Measurements from ENCODE around the gene GGCT. TPM values are rescaled to one million over a fixed set of nuclear protein-coding genes. Genes with fewer than 3 reads are reported as not detected.

Gene GGCT
- total and polyA plus RNA-seq, 2 of the 8 experiments (the other 6 are each of a cell fraction or from before 2014, with no cell fraction given): 50.0 to 129 TPM

DNA sequence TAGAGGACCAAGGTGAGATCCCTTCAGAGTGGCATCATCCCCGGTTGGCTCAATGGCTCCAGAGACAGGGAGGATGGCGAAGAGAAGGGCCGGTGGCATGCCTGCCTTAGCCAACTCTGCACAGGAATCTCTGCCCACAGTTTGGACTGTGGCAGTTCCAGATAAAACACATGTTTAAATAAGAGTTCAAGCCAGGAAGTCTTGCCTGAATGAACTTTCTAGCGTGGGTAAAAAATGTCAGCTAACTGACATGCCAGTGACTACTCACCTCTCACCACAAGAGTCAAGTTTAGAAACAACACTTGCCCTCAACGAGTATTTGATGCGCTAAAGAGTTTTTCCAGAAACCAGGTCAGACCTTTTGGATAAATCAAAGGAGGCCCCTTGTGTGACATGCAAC, 29.0 kb downstream of the GGCT start:
- Histone ChIP-seq H3K4me1 (replicated peaks in 1 of 4; ENCODE audit: control insufficient read depth in 3 of 4, insufficient read depth in 4 of 4, low read length in 3 of 4) (peaks cover 2 to 5% (median 4%) of the 10 kb centered on the region in 4 experiments; a peak in 4 of 7 replicates), H2BK15ac (ENCODE audit: low read length) (no peak overlapping the region), H4K5ac (ENCODE audit: insufficient read length, low read depth, low read length) (no peak overlapping the region), H3K36me3 (ENCODE audit: control insufficient read depth in 2 of 4, insufficient read depth in 4 of 4, low read length in 3 of 4) (no peaks in the 10 kb centered on the region), H2BK5ac (ENCODE audit: low read depth, low read length) (no peak overlapping the region), H3K79me2 (ENCODE audit: control insufficient read depth in 1 of 2, insufficient read depth in 2 of 2, low read length in 2 of 2) (no peaks in the 10 kb centered on the region), H3K9me3 (ENCODE audit: insufficient read depth in 2 of 2, low read depth in 1 of 2, low read length in 1 of 2) (no peaks in the 10 kb centered on the region), H2BK20ac (ENCODE audit: low read length) (no peak overlapping the region), H3K79me1 (ENCODE audit: low read depth, low read length) (no peaks in the 10 kb centered on the region; the same call in 1 of the 2 replicates), H3K23ac (ENCODE audit: insufficient read length) (no peak overlapping the region), H3K14ac (ENCODE audit: insufficient read length) (no peak overlapping the region), H2AK5ac (ENCODE audit: low read depth, low read length) (no peak overlapping the region), H3K27ac (ENCODE audit: low read depth, low read length) (no peak overlapping the region), H4K20me1 (replicated peaks in 1 of 2; ENCODE audit: control insufficient read depth in 1 of 2, insufficient read depth in 2 of 2, low read length in 2 of 2) (no peaks in the 10 kb centered on the region), H3K18ac (ENCODE audit: extremely low read depth, low read length) (no peak overlapping the region), H3K4me3 (ENCODE audit: extremely low read depth in 1 of 4, insufficient read depth in 2 of 4, low read depth in 3 of 4, low read length in 4 of 4) (no peak overlapping the region), H2AFZ (ENCODE audit: low read length) (no peak overlapping the region), H3K27me3 (replicated peaks in 1 of 4; ENCODE audit: control insufficient read depth in 3 of 4, extremely low read depth in 1 of 4, insufficient read depth in 3 of 4, low read length in 3 of 4) (peaks cover 0 to 7% (median 3%) of the 10 kb centered on the region in 4 experiments; a peak in 4 of 7 replicates), H4K91ac (replicated peaks; ENCODE audit: insufficient read length, low read length) (no peak overlapping the region), H2BK12ac (ENCODE audit: low read depth, low read length) (no peak overlapping the region), H3K56ac (replicated peaks; ENCODE audit: insufficient read length, low read depth, low read length) (no peak overlapping the region), H3K23me2 (ENCODE audit: low read depth, low read length) (peaks cover 11% of the 10 kb centered on the region; the same call in 1 of the 2 replicates), H2BK120ac (replicated peaks; ENCODE audit: low read depth, low read length) (no peak overlapping the region), H3K4me2 (ENCODE audit: insufficient read depth in 1 of 2, low read depth in 2 of 2, low read length in 2 of 2) (no peak overlapping the region), H3K4ac (replicated peaks; ENCODE audit: insufficient read length, low read depth, low read length) (no peak overlapping the region), H3K9ac (replicated peaks in 1 of 4; ENCODE audit: extremely low read depth in 1 of 4, low read depth in 3 of 4, low read length in 3 of 4) (no peak overlapping the region), H4K8ac (ENCODE audit: extremely low read depth, insufficient read depth, low read length) (no peak overlapping the region)
- peak in 1 of 2 experiments; percentile 16 for DNase-seq (ENCODE audit: low read depth in 1 of 2, low spot score in 2 of 2)
- CTCF ChIA-PET (ENCODE audit: partially characterized antibody): interaction anchor here (1.0 to 1.7 kb wide), 2 partner anchors 15 to 93 kb away, joined by 3 read pairs; no protein-coding TSS in a partner anchor
- POLR2A ChIA-PET (ENCODE audit: partially characterized antibody): no interaction called here
- 88% methylated on average over 6 of the region's 6 CpGs; no CpG with 5 or more reads in 1 of the 2 experiments for WGBS, 2 experiments (ENCODE audit: extremely low coverage in 1 of 2, insufficient coverage in 1 of 2, insufficient read length in 1 of 2, insufficient replicate concordance in 2 of 2, low coverage in 1 of 2, low lambda C conversion rate in 2 of 2, missing lambda C conversion rate in 1 of 2)
- FAIRE-seq: no peak
- TF ChIP-seq HDAC2 (IDR thresholded peaks at IDR 0.05; ENCODE audit: borderline replicate concordance in 1 of 2, low read depth in 2 of 2, low read length in 2 of 2): no peak
- TF ChIP-seq TAF7 (optimal IDR thresholded peaks at IDR 0.05; ENCODE audit: borderline replicate concordance, low read depth, low read length): no peak
- TF ChIP-seq JUND (IDR thresholded peaks at IDR 0.05; ENCODE audit: low read length): no peak
- no peak for TF ChIP-seq RXRA (IDR thresholded peaks at IDR 0.05; ENCODE audit: insufficient read depth, low read depth, low read length)
- no peak for TF ChIP-seq KDM4A (IDR thresholded peaks at IDR 0.05; ENCODE audit: low read depth, low read length, severe bottlenecking)
- no peak for TF ChIP-seq EGR1 (IDR thresholded peaks at IDR 0.05; ENCODE audit: borderline replicate concordance, low read depth, low read length)
- no peak for TF ChIP-seq ASH2L (IDR thresholded peaks at IDR 0.05; ENCODE audit: low read length)
- no peak for TF ChIP-seq SIRT6 (IDR thresholded peaks at IDR 0.05; ENCODE audit: low read length)
- TF ChIP-seq CREB1 (IDR thresholded peaks at IDR 0.05): no peak
- TF ChIP-seq FOSL1 (IDR thresholded peaks at IDR 0.05; ENCODE audit: insufficient read depth, low read depth, low read length): no peak
- no peak for TF ChIP-seq NRF1 (IDR thresholded peaks at IDR 0.05; ENCODE audit: low read depth, low read length)
- TF ChIP-seq CBX5 (IDR thresholded peaks at IDR 0.05; ENCODE audit: low read depth, low read length): no peak
- TF ChIP-seq RNF2 (IDR thresholded peaks at IDR 0.05; ENCODE audit: borderline replicate concordance, low read depth, low read length, missing control alignments, poor library complexity, severe bottlenecking): no peak
- no peak for TF ChIP-seq TAF1 (IDR thresholded peaks at IDR 0.05; ENCODE audit: low read depth, low read length)

Data from H1 (cell line).